ENCODE data around the gene DENND4A. TPM values are rescaled to one million over a fixed set of nuclear protein-coding genes. Genes with fewer than 3 reads are reported as not detected.

DENND4A gene
- total and polyA plus RNA-seq, 2 of the 4 experiments (the other 2 are of a cell fraction) = 4.1 to 17.7 TPM

DNA sequence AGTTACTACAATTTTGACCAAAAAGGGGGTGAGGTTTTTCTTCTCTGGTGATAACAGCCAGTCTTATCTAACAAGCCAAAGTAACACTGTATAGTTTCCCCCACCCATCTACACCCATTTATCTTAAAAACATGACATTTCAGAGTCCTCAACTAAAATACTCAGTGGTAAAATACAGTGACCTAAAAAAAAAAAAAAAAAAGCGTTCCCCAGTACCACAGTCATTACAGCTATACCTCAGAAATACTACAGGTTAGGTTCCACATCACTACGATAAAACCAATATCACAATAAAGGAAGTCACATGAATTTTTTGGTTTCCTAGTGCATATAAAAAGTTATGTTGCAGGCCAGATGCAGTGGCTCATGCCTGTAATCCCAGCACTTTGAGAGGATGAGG is 13.8 kb downstream of the DENND4A start:
- H4K20me1 ChIP-seq (ENCODE audit: insufficient read depth, low read length) = no peaks in the 10 kb centered on the region; the same call in 1 of the 2 replicates
- H4K8ac ChIP-seq (ENCODE audit: low read depth in 2 of 2, low read length in 2 of 2) = no peak overlapping the region
- H3K79me1 ChIP-seq (ENCODE audit: low read depth in 1 of 2, low read length in 2 of 2) = peaks cover 19 to 40% of the 10 kb centered on the region in 2 experiments
- H4K5ac ChIP-seq (ENCODE audit: low read depth, low read length) = no peak overlapping the region
- H3K4me3 ChIP-seq (ENCODE audit: insufficient read depth, low read depth, low read length) = no peak overlapping the region
- no peak overlapping the region for H3K4me2 ChIP-seq (ENCODE audit: low read depth, low read length)
- no peak overlapping the region for H2AK9ac ChIP-seq (replicated peaks; ENCODE audit: low read depth, low read length, poor library complexity)
- no peaks in the 10 kb centered on the region for H3K9me3 ChIP-seq (ENCODE audit: control insufficient read depth, insufficient read depth, low read length)
- ChIA-PET POLR2A (ENCODE audit: unreplicated experiment) (no interaction called here), CTCF (interaction anchor here (0.6 kb wide), 1 partner anchor 60 kb away, joined by 4 read pairs; no protein-coding TSS in a partner anchor)
- no peak overlapping the region for H3K4ac ChIP-seq (ENCODE audit: low read depth, low read length)
- no peak for DNase-seq
- H3K27ac ChIP-seq (ENCODE audit: insufficient read depth, low read length) = no peak overlapping the region
- no TSS peak for BruUV-seq (replicated peaks)
- H4K91ac ChIP-seq (ENCODE audit: insufficient read depth, low read depth, low read length) = no peak overlapping the region
- peaks cover 5% of the 10 kb centered on the region; the same call in 1 of the 2 replicates for H3K9me1 ChIP-seq (ENCODE audit: insufficient read depth, low read length)
- intact Hi-C loops (cut with micrococcal nuclease) (no loop called here), in situ Hi-C loops (cut with MboI; ENCODE audit: low sequenced_read_pairs) (no loop called here), dilution Hi-C loops (cut with HindIII; ENCODE audit: low sequenced_read_pairs, unreplicated experiment) (no loop called here)
- H3K36me3 ChIP-seq (ENCODE audit: control insufficient read depth, insufficient read depth, low read length) = no peaks in the 10 kb centered on the region
- H3K23ac ChIP-seq (ENCODE audit: low read depth, low read length) = no peak overlapping the region
- no peaks in the 10 kb centered on the region for H3K4me1 ChIP-seq (ENCODE audit: control insufficient read depth, insufficient read depth, low read length)
- TF ChIP-seq MAZ (IDR thresholded peaks at IDR 0.05; ENCODE audit: borderline replicate concordance, low read depth, low read length) (no peak), SMC3 (IDR thresholded peaks at IDR 0.05; ENCODE audit: low read depth, low read length) (no peak), CHD1 (IDR thresholded peaks at IDR 0.05; ENCODE audit: low read depth, low read length) (no peak), FOS (IDR thresholded peaks at IDR 0.05; ENCODE audit: low read depth, low read length) (no peak), RFX5 (IDR thresholded peaks at IDR 0.05; ENCODE audit: low read depth, low read length) (no peak), RAD21 (IDR thresholded peaks at IDR 0.05; ENCODE audit: low read length) (no peak), MAFK (IDR thresholded peaks at IDR 0.05; ENCODE audit: low read depth, low read length) (no peak), MXI1 (IDR thresholded peaks at IDR 0.05; ENCODE audit: borderline replicate concordance, low read depth, low read length) (no peak), CEBPB (IDR thresholded peaks at IDR 0.05; ENCODE audit: low read depth, low read length) (no peak), BHLHE40 (IDR thresholded peaks at IDR 0.05; ENCODE audit: low read depth, low read length) (no peak), RCOR1 (IDR thresholded peaks at IDR 0.05; ENCODE audit: insufficient replicate concordance, low read length) (no peak), NFE2L2 (IDR thresholded peaks at IDR 0.05; ENCODE audit: low read depth, low read length) (no peak), POLR2A (IDR thresholded peaks at IDR 0.05; ENCODE audit: low read depth, low read length) (no peak)
- TF ChIP-seq, protein P1, sequence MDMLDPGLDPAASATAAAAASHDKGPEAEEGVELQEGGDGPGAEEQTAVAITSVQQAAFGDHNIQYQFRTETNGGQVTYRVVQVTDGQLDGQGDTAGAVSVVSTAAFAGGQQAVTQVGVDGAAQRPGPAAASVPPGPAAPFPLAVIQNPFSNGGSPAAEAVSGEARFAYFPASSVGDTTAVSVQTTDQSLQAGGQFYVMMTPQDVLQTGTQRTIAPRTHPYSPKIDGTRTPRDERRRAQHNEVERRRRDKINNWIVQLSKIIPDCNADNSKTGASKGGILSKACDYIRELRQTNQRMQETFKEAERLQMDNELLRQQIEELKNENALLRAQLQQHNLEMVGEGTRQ (IDR thresholded peaks at IDR 0.05; ENCODE audit: low read depth, low read length) = no peak
- TF ChIP-seq, protein P2, sequence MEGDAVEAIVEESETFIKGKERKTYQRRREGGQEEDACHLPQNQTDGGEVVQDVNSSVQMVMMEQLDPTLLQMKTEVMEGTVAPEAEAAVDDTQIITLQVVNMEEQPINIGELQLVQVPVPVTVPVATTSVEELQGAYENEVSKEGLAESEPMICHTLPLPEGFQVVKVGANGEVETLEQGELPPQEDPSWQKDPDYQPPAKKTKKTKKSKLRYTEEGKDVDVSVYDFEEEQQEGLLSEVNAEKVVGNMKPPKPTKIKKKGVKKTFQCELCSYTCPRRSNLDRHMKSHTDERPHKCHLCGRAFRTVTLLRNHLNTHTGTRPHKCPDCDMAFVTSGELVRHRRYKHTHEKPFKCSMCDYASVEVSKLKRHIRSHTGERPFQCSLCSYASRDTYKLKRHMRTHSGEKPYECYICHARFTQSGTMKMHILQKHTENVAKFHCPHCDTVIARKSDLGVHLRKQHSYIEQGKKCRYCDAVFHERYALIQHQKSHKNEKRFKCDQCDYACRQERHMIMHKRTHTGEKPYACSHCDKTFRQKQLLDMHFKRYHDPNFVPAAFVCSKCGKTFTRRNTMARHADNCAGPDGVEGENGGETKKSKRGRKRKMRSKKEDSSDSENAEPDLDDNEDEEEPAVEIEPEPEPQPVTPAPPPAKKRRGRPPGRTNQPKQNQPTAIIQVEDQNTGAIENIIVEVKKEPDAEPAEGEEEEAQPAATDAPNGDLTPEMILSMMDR (conservative IDR thresholded peaks at IDR 0.05; ENCODE audit: low read depth, low read length) = no peak
- TF ChIP-seq, protein P3, sequence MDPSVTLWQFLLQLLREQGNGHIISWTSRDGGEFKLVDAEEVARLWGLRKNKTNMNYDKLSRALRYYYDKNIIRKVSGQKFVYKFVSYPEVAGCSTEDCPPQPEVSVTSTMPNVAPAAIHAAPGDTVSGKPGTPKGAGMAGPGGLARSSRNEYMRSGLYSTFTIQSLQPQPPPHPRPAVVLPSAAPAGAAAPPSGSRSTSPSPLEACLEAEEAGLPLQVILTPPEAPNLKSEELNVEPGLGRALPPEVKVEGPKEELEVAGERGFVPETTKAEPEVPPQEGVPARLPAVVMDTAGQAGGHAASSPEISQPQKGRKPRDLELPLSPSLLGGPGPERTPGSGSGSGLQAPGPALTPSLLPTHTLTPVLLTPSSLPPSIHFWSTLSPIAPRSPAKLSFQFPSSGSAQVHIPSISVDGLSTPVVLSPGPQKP (IDR thresholded peaks at IDR 0.05; ENCODE audit: borderline replicate concordance, low read depth, low read length) = no peak
- no peaks in the 10 kb centered on the region for H3K27me3 ChIP-seq (ENCODE audit: control insufficient read depth, insufficient read depth, low read length)
- no peak overlapping the region for H2AFZ ChIP-seq (replicated peaks; ENCODE audit: low read length, poor library complexity)
- no peak overlapping the region for H2BK20ac ChIP-seq (ENCODE audit: low read depth, low read length)
- no CpG with 5 or more reads among the region's 2 CpGs for WGBS, 2 experiments (ENCODE audit: extremely low coverage in 2 of 2, insufficient read length in 1 of 2)
- H3K56ac ChIP-seq (ENCODE audit: extremely low read depth, insufficient read depth, low read length) = no peak overlapping the region
- no peak overlapping the region for H2AK5ac ChIP-seq (ENCODE audit: low read depth, low read length)
- H2BK15ac ChIP-seq (ENCODE audit: low read depth, low read length) = no peak overlapping the region
- H2BK120ac ChIP-seq (ENCODE audit: low read depth, low read length) = no peak overlapping the region
- no peak overlapping the region for H3K14ac ChIP-seq (replicated peaks; ENCODE audit: low read depth, low read length)
- no peak overlapping the region for H3K9ac ChIP-seq (ENCODE audit: low read depth, low read length)
- no peak overlapping the region for H3K18ac ChIP-seq (ENCODE audit: low read depth, low read length)
- ATAC-seq (ENCODE audit: low read depth) = no peak
- H2BK5ac ChIP-seq (ENCODE audit: low read depth, low read length, poor library complexity, severe bottlenecking) = no peak overlapping the region
